ENCODE measurements around the gene VIM.

- no peak for TF ChIP-seq GATA2 (IDR thresholded peaks at IDR 0.05; ENCODE audit: low read depth, low read length)
- no peak for TF ChIP-seq GATA3 (IDR thresholded peaks at IDR 0.05; ENCODE audit: low read depth, low read length)
Measured at GRCh38 chr10:17219024-17219423, 9.0 kb upstream of the VIM start.
